HG03571 (cell line): ENCODE data around the gene SMURF2.

Experiments used
- ATAC-seq: cut with Tn5 transposase; IDR thresholded peaks from one replicate; pipeline ENCODE4 v1.9.1; 2021; ENCODE audit not compliant: unreplicated experiment

The SMURF2 gene

DNA sequence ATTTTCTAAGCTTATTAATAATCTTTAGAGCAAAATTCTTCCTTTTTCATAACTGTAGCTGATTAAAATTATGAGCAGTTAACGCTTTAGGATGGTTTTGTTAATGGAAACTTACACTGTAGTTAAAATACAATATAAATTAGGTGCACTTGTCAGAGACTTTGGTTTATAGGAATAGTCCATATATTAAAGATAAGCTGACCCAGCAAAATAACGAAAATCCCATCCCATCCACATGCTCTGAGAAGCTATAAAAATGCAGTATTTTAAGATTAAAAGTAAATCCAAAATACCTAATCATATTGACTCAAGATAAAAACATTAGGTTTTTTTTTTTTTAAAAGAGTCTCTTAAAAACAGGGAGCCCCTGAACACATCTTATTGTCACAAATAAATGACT is 117.4 kb downstream of the SMURF2 start:
- no peak for ATAC-seq

DNA sequence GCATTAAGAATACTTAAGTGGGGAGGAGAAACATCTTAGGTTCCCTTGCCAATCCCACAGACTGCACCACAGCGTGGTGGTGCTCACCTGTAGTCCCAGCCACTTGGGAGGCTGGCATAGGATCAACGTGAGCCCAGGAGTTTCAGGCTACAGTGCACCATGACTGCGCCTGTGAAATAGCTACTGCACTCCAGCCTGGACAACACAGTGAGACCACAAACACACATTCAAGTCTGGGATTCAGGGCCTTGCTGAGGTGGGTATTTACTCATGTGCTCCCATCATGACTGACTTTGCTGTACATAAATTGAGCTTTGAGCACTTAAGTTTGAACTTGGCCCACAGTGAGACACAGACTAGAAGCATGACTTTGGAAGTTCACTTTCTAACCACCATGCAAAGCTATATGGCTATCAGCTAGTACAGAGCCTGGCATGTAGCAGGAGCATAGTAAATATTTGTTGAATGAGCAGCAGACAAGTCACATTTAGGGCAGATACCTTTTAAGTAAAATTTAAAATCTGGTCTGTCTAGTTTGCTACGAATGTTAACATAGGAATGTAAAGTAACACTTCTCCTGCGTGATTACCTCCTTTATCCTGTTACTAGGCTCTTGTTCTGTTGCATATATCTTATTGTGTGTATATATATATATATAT is 121.9 kb downstream of the SMURF2 start:
- no peak for ATAC-seq

DNA sequence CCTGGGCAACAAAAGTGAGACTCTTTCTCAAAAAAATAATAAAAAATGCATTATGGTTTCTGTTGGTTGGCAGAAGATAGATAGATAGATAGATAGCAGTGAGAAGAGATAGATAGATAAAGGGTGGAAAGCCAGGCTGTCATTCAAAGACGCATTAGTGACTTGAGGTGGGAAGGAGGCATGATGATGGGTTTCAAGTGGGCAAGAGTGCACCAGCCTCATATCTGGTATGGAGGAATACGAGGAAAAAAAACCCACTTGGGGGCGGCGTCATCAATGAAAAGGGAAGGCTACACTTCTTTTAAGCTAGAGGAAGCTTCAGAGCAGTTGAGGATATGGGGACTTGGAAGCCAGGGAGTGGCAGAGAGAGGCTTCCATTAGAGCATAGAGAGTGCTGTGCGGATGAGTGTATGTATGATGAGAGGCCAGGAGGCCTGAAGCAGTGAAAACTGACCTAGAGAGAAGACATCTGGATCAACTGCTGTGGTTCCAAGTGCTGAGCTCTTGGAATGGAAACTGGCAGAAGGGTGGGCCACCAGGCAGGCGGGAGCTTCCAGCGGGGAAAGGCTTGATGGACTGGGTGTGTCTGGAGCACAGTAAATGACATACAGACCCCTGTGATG is 123.5 kb downstream of the SMURF2 start:
- ATAC-seq, result no peak

DNA sequence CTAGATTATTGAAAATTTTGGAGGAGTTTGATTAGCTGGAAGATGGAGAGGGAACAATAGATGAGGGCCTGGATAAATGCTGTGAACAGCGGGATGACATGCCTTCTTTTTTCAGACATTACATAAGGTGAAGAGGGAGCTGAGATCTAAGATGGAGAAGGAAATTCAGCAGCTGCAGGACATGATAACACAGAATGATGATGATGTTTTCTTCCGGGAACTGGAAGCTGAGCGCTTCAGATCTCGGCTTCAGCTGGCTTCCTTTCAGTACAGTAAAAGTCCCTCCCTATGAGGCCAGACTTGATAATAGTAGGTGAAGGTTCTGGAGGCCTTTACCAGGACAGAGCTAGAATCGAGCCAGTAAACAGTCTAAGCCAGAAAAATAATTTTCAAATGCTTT is 124.6 kb downstream of the SMURF2 start:
- ATAC-seq, result no peak

DNA sequence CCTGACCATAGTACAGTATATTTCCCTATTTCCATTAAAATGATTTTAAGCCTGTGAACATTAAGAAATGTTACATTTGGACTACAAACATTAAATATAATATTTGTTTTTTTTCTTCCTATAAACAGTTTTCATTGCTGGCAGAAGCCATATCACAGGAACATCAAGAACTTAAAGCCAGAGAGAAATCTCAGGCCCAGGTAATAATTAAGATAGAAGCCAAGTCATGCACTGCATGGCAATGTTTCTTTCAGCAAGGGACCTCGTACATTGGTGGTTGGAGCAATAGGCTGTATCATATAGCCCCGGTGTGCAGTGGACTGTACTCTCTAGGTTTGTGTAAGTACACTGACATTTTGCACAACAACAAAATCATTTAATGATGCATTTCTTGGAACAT is 125.2 kb downstream of the SMURF2 start:
- ATAC-seq, result no peak

DNA sequence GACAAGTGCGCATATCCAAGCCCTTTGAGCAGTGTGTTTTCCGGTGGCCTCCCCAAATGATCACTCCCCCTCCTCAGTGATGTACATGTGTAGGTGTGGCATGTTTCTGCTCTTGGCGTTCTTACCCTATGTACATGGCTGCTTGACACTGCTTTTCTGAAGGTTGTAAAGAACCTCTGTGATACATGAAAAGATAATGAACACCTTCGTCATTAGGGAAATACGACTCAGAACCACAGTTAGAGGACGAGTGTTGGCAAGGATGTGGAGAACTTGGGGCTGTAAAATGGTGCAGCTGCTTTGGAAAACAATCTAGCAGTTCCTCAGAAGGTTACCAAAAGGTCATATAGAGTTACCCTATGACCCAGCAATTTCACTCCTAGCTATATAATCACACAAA is 126.8 kb downstream of the SMURF2 start:
- ATAC-seq, result no peak

DNA sequence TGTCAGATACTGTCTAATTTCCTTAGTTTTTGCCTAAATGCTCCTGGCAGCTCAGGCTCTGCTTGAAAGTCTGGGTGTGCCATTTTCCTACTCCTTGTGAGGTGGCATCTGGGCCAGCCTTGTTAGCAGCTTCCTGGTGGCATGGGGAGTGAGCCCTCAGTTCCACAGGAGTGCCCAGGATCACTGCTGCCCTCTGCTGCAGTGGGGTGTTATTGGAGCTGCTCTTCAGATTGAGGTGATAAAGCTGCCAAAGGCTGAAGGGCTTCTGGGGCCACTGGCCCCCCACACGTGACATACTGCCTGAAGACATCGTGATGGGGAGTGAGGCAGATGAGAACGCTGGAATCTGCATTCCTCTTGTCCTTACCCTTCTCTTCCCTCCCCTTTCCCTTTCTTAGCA is 127.9 kb downstream of the SMURF2 start:
- ATAC-seq, result no peak

DNA sequence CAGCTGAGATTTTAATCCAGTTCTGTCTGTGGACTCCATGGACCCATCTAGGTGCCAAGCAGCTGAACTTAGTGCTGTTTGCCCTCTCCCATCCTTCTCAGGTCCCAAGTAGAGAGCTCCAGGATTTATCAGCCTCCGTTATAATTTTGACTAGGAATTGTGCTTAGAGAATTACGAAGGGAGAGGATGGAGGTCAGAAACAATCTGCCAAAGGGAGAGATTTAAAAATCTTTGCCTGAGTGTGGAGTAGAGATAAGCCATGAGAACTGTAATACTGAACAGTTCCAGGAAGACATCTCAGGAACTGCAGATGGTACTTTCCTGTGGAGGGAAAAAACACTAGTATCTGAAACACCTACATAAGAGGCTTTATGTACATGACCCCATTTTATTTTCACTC is 128.3 kb downstream of the SMURF2 start:
- ATAC-seq, result no peak

DNA sequence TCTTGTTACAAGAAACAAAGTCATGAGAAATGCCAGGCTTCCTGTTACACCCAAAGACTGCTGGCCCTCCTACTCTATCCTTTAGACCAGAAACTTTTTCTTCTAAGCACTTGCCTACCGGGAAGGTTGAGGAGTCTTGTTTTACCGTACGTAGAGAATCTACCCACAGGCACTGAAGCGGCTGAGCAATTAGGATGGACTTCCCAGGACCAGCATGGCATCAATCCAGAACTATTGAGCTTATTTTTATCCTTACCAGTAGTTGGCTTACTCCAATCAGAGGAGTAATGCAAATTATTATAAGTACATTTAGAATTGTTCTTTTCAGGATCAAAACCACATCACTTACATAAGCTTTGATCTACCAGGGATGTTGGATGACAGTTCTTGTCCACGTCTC is 129.7 kb downstream of the SMURF2 start:
- no peak for ATAC-seq

DNA sequence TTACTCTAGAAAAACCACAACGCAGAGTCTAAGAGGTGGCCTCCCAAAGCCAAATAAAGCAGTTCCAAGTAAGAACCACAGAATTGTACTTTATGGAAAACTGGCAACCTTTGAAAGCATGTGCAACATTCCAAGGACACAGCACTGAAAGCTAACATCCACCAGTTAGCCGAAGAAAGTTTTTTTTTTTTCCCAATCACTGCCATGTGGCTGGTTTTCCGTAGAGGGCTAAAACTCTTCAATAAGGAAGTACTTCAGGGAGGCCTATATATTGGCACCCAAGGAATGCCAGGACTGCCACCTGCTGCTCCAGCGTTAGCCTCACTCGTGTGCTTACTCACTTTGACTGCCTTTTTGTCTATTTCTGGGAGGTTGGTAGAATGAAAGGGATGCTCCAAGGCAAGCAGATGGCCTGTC is 130.1 kb downstream of the SMURF2 start:
- no peak for ATAC-seq

DNA sequence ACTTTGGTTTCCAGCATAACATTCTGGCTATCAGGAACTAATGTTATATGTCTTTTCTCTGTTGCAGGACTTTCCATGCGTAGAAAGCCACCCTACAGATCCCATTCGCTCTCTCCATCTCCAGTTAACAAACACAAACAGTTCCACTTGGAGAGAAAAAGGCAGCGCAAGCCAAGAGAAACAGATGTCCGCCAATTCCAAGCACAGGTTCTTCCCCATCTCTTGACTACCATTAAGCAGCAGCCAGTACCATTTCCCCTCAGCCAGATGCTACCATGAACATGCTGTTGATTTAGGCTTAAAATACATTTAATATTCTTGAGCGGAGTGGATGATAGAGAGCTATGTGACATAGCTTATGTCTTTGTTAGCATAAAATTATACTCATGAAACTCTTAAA is 132.9 kb downstream of the SMURF2 start:
- no peak for ATAC-seq

DNA sequence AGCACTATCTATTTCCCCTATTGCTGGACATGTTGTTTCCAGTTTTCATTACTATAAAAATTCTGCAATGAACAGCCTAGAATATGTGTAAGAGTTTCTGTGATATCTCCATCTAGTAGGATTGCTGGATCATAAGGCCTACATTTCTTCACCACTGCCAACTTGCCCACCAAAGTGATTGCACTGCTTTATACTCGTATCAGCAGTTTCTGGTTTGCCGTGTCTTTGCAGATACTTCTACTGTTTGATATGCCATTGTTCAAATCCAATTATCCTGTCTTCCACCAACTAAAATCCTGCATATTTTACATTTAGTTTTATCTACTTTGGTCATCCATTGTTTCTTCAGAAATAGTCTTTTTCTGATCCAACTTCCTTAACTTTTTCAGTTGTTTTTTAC is 134.2 kb downstream of the SMURF2 start:
- ATAC-seq, result no peak

DNA sequence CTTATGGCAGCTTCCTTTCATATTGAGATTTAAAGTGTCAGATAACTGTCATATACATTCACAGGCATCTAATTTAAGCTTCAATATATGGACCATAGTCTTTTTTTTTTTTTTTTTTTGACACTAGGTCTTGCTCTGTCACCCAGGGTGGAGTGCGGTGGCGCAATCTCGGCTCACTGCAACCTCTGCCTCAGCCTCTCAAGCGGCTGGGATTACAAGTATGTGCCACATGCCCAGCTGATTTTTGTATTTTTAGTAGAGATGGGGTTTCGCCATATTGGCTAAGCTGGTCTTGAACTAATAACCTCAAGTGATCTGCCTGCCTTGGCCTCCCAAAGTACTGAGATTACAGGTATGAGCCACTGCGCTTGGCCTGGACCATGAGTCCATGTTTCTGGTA is 141.7 kb downstream of the SMURF2 start:
- ATAC-seq, result no peak

DNA sequence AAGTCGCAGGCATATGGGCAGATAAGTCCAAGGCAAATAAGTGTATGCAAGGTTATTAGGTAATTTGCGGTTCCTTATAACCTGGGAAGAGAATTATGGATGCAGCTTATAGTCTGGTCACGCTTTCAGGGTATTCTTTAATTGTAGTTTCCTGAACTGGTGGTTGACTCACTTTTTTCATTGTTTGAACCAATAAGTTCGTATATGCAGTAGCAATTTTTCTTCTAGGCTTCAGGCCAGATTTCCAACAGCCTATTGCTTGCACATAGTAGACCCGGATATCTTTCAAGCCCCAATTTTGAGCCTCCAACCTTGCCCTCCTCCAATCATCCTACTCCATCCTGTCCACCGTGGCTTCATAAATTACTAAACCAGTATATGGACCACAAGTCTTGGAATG is 142.5 kb downstream of the SMURF2 start:
- ATAC-seq, result no peak

DNA sequence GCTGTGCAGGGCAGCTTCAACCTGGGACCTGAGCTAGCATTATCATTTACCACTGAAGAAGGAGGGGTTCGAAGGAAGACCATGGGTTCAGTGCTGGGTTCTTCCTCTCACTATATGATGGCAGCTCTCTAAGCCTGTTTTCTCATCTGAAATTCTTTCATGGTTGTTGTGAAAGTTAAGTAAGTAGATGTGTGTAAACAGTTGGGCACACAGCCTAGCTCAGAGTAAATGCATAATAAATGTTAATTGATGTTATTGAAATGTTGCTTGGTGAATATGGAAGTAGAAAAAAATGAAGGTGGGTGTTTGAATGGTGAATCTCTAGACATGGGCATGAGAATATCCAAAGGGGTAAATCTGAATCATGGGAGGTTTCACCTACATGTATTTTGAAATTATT is 146.3 kb downstream of the SMURF2 start:
- no peak for ATAC-seq

DNA sequence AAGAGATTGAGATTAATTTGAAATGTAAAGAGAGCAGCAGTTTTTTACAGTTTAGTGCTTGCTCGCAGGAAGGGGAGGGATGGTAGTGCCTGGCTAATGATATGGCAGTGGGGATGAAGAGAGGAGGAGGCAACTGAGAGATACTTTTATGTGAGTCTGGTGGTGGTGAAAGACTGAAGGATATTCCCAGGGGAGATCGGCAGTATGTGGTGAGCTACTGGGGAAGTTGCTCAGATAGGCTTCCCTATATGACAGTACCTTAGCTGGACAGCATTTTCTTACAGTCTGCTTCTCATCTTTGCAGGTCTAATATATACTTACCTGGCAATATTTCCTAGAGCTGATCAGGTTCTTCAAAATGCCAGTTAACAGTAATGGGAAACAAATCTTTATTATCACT is 146.7 kb downstream of the SMURF2 start:
- no peak for ATAC-seq

DNA sequence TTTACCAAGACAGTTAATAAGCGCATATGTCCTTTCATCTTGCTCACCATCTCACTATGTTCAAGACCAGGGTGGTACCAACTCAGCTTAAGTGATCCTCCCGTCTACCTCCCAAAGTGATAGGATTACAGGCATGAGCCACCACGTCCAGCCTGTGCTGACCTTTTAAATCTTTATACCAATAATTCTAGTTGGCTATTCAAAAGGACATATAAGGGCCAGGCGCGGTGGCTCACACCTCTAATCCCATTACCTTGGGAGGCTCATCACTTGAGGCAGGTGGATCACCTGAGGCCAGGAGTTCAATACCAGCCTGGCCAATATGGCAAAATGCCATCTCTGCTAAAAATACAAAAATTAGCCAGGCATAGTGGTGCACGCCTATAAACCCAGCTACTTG is 152.9 kb downstream of the SMURF2 start:
- no peak for ATAC-seq

DNA sequence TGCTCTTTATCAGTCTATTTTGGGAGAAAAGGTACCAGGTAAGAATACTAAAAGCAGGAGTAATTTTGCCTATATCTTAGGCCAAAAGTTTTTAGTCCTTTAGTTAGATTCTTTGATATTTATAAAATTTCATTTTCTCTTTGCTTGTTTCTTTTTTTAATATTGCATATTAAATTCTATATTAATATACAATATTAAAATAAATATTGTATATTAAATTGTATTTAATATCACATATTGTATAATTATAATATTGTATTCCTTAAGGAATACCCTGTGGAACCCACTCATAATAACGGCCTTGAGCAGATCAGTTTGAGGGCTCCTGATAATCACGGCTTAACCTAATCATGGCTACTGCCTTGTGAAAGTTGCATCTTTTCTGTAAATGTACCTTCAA is 153.4 kb downstream of the SMURF2 start:
- ATAC-seq, result no peak

DNA sequence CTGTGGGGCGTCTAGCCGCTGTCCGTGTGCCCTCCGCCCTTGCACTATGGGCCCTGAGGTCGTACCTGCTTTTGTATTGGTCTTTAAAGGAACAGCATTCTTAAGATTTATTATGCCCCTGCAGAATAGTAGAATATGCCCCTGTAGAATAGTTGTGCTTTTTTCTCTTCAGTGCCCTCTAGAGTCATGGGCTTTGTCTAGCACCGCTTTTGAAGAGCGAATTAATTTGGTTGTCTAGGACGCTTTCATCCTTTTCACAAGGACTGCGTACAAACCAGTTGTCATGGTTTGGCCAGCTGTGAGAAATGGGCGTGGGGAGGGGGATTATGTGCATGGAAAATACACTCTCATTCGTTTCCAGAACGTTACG is 154.7 kb downstream of the SMURF2 start:
- ATAC-seq, result peak; percentile 17

DNA sequence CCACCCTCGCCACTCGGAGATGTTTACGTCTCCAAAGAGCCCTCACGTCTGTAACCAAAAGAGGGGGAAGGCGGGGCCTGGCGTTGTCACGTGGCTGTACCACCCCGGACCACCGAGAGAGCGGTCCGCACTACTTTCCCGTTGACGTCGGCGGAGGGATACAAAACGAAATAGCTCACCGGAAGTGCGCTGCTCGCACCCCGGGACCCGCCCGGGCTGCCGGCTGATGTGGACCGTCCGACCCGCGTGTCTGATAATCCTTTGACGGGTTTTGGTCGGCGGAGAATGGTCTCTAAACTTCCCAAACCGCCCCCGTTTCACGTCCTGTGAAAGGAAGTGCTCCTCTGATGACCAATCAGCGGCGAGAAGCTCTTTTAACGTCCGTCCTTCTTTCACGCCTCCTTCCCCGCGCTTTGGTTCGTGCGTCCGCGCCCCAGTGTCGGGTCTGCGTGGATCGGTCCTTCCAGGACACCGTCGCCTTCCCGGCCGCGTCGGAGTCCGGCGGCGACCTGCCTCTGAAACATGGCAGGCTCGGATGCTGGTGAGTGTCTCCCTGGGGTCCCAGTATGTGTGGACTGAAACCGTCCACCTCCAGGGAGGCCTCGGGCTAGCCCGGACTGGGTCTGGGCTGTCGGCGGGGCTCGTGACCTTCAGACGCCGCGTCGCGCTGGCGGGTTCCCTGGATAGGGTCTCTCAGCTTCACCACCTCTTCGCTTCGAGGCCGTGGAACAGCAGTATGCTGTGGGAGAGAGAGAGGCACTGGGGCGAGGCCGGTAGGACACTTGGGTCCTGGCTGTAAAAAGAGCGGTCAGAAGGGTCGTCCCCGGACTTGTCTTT is 155.3 kb downstream of the SMURF2 start, which contains the start of gene CEP95:
Gene CEP95, plus strand, starts transcription at position 402 of the 837 bp plus-strand sequence. Its CDS starts 121 bp downstream, at position 523.
- ATAC-seq, result peak; percentile 48

DNA sequence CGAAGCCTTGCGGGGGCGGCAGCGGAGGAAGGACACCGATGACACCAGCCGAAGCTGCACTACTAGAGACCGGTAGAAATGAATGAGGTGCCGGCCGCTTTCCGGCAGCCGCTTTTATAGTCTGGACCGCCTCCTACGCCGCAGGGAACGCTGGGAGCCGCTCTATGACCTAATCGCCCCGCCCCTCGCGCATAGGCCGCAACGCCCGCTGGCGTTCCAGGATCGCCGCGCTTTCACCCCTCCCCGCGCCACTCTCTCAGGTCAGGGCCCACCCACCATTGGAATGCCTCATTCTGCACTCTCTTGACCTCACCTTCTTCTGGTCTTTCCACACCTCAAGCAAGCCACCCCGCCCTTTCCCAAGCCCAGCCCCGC is 155.9 kb downstream of the SMURF2 start, which contains the start of gene DDX5:
Gene DDX5, minus strand, starts transcription at position 89 of the 375 bp plus-strand sequence. CDS start 170 bp downstream, outside the sequence.
- ATAC-seq, result peak; percentile 52
